Urinary bladder (tissue), 4 donors: ENCODE measurements around the gene NUDC. TPM values are rescaled to one million over a fixed set of nuclear protein-coding genes. Genes with fewer than 3 reads are reported as not detected.
"Not testable (repeated sequence)": the region's sequence is repeated elsewhere in the genome, so short reads cannot be mapped to it uniquely, and the experiment has no call there.

ENCODE experiments used
- DNase-seq: peaks from one replicate; pipeline ENCODE4 v3.0.0-alpha.2; 2015; ENCODE audit errors: extremely low spot score
- H3K27ac ChIP-seq: one replicate; pipeline ENCODE4 v1.5.1; 2013; ENCODE audit warnings: low read depth, mild to moderate bottlenecking, moderate library complexity
- H3K36me3 ChIP-seq: one replicate; pipeline ENCODE4 v1.6.1; 2013; ENCODE audit warnings: mild to moderate bottlenecking, moderate library complexity; ENCODE audit not compliant: insufficient read depth
- H3K4me1 ChIP-seq: one replicate; pipeline ENCODE4 v1.6.1; 2013; ENCODE audit warnings: mild to moderate bottlenecking, moderate library complexity; ENCODE audit not compliant: insufficient read depth
- H3K4me3 ChIP-seq: one replicate; pipeline ENCODE4 v1.5.1; 2013; ENCODE audit warnings: low read depth, low read length
- WGBS: extraction: QIAGEN DNeasy Blood & Tissue Kit; methylation state at CpG from one replicate; pipeline ENCODE4 v1.1.7; 2013; 5-methylcytosine and 5-hydroxymethylcytosine counted together
- polyA plus RNA-seq: library from polyadenylated mRNA; stranded (reverse); fragments of 200-250 nt; gene quantifications from one replicate; pipeline ENCODE4 v1.2.3, GENCODE V29; 2013
- total RNA-seq: library from RNA; depleted of rRNA; stranded (reverse); fragments of >200 nt; gene quantifications from one replicate; pipeline ENCODE4 v1.2.3, GENCODE V29; 2014
- donor health status: healthy with polysubstance abuse.
- donor health status: healthy.

NUDC gene
- total and polyA plus RNA-seq, 2 donors: 9.7 to 71.0 TPM

- 34% methylated on average over 6 of the region's 6 CpGs for WGBS
- H3K36me3 ChIP-seq: no peaks in the 10 kb centered on the region
- H3K4me1 ChIP-seq: no peaks in the 10 kb centered on the region
- H3K27ac ChIP-seq: no peak overlapping the region
- H3K4me3 ChIP-seq: no peak overlapping the region
- no peak for DNase-seq
Observed at GRCh38 chr1:26972390-26972789, 50.8 kb downstream of the NUDC start.

GRCh38 chr1:26972821-26973220 is 51.3 kb downstream of the NUDC start:
- Histone ChIP-seq H3K4me1 (no peaks in the 10 kb centered on the region), H3K4me3 (no peak overlapping the region), H3K27ac (no peak overlapping the region), H3K36me3 (no peaks in the 10 kb centered on the region)
- no peak for DNase-seq
- 81% methylated on average over 4 of the region's 4 CpGs for WGBS

- Histone ChIP-seq H3K4me1 (no peaks in the 10 kb centered on the region), H3K36me3 (no peaks in the 10 kb centered on the region), H3K27ac (no peak overlapping the region), H3K4me3 (no peak overlapping the region)
- DNase-seq: no peak
- WGBS: 84% methylated on average over 3 of the region's 3 CpGs
Observed at GRCh38 chr1:26976621-26977510, 55.3 kb downstream of the NUDC start.

- no peaks in the 10 kb centered on the region for H3K36me3 ChIP-seq
- no peaks in the 10 kb centered on the region for H3K4me1 ChIP-seq
- 72% methylated on average over 2 of the region's 2 CpGs for WGBS
- no peak overlapping the region for H3K27ac ChIP-seq
- no peak for DNase-seq
- H3K4me3 ChIP-seq: no peak overlapping the region
Observed at GRCh38 chr1:26978901-26979300, 57.4 kb downstream of the NUDC start.

GRCh38 chr1:26981146-26981846 is 59.8 kb downstream of the NUDC start:
- Histone ChIP-seq H3K4me1 (no peaks in the 10 kb centered on the region), H3K36me3 (no peaks in the 10 kb centered on the region), H3K27ac (no peak overlapping the region), H3K4me3 (no peak overlapping the region)
- WGBS: 61% methylated on average over 3 of the region's 3 CpGs
- no peak for DNase-seq

GRCh38 chr1:26983863-26984262 is 62.3 kb downstream of the NUDC start:
- 61% methylated on average over 5 of the region's 5 CpGs for WGBS
- peaks cover 2% of the 10 kb centered on the region for H3K4me1 ChIP-seq
- DNase-seq: no peak
- H3K27ac ChIP-seq: no peak overlapping the region
- H3K36me3 ChIP-seq: no peaks in the 10 kb centered on the region
- no peak overlapping the region for H3K4me3 ChIP-seq

GRCh38 chr1:26984291-26984690 is 62.7 kb downstream of the NUDC start:
- no peak overlapping the region for H3K4me3 ChIP-seq
- H3K4me1 ChIP-seq: peaks cover 2% of the 10 kb centered on the region
- no peaks in the 10 kb centered on the region for H3K36me3 ChIP-seq
- H3K27ac ChIP-seq: no peak overlapping the region
- no peak for DNase-seq
- WGBS: 69% methylated on average over 8 of the region's 8 CpGs

GRCh38 chr1:26986658-26987057 is 65.1 kb downstream of the NUDC start:
- DNase-seq: no peak

GRCh38 chr1:26989403-26990109 is 68.0 kb downstream of the NUDC start:
- H3K4me3 ChIP-seq, DNase-seq, H3K4me1 ChIP-seq, H3K36me3 ChIP-seq, H3K27ac ChIP-seq: not testable (repeated sequence)
- 81% methylated on average over 12 of the region's 12 CpGs for WGBS

More at GRCh38 chr1:26986658-26987057, 65.1 kb downstream of the NUDC start:
- 63% methylated on average over 2 of the region's 2 CpGs for WGBS
- Histone ChIP-seq H3K4me1 (peaks cover 2% of the 10 kb centered on the region), H3K27ac (no peak overlapping the region), H3K4me3 (no peak overlapping the region), H3K36me3 (no peaks in the 10 kb centered on the region)

GRCh38 chr1:26991310-26992116 is 70.0 kb downstream of the NUDC start:
- H3K27ac ChIP-seq: no peak overlapping the region
- peaks cover 4% of the 10 kb centered on the region for H3K4me1 ChIP-seq
- DNase-seq: no peak
- WGBS: 31% methylated on average over 10 of the region's 10 CpGs
- no peaks in the 10 kb centered on the region for H3K36me3 ChIP-seq
- H3K4me3 ChIP-seq: no peak overlapping the region

GRCh38 chr1:26993237-26994019 is 71.9 kb downstream of the NUDC start, which contains the start of gene TRNP1:
TRNP1 (plus strand) TSS chr1:26993692; CDS start chr1:26993787, 95 bp downstream.
- H3K4me1 ChIP-seq: peaks cover 1% of the 10 kb centered on the region
- peak within 1 kb of the TSS; percentile 82 for H3K4me3 ChIP-seq
- WGBS: under 1% methylated on average over 58 of the region's 61 CpGs
- DNase-seq: no peak
- no peaks in the 10 kb centered on the region for H3K36me3 ChIP-seq
- peak within 1 kb of the TSS; percentile 74 for H3K27ac ChIP-seq

- Histone ChIP-seq H3K36me3 (no peaks in the 10 kb centered on the region), H3K27ac (peak overlapping the region; percentile 74), H3K4me1 (peaks cover 1% of the 10 kb centered on the region), H3K4me3 (peak overlapping the region; percentile 82)
- DNase-seq: no peak
- WGBS: 1% methylated on average over 97 of the region's 97 CpGs
Observed at GRCh38 chr1:26994020-26994786, 72.7 kb downstream of the NUDC start.
